Liver (tissue), 9 donors: ENCODE data around the gene FGF12. TPM values are rescaled to one million over a fixed set of nuclear protein-coding genes. Genes with fewer than 3 reads are reported as not detected.

Experiments used
- DNase-seq: peaks from one replicate; pipeline ENCODE4 v3.0.0-alpha.2; 2017; ENCODE audit warnings: low spot score
- H3K27ac ChIP-seq, 2 donors: one replicate each; pipeline ENCODE4 v1.7.0; 2013; ENCODE audit warnings: inconsistent platforms in 2 of 2, low read length in 2 of 2, control low read depth in 1 of 2, low read depth in 1 of 2, mild to moderate bottlenecking in 1 of 2
- H3K27me3 ChIP-seq, 4 donors: one replicate each; pipeline versions ENCODE4 v1.6.1 to v1.7.0; 2013; ENCODE audit warnings: low read length in 3 of 4, inconsistent platforms in 1 of 4, mild to moderate bottlenecking in 1 of 4, moderate library complexity in 1 of 4; ENCODE audit not compliant: control insufficient read depth in 4 of 4, insufficient read depth in 4 of 4
- H3K36me3 ChIP-seq, 4 donors: one replicate each; pipeline versions ENCODE4 v1.6.1 to v1.7.0; 2013; ENCODE audit warnings: low read length in 3 of 4, mild to moderate bottlenecking in 3 of 4, low read depth in 1 of 4, moderate library complexity in 1 of 4; ENCODE audit not compliant: control insufficient read depth in 4 of 4, insufficient read depth in 3 of 4
- H3K4me1 ChIP-seq, 4 donors: one replicate each; pipeline versions ENCODE4 v1.6.1 to v1.7.0; 2013; ENCODE audit warnings: low read length in 3 of 4, mild to moderate bottlenecking in 3 of 4, moderate library complexity in 1 of 4; ENCODE audit not compliant: control insufficient read depth in 4 of 4, insufficient read depth in 4 of 4
- H3K4me3 ChIP-seq, 3 donors: one replicate each; pipeline versions ENCODE4 v1.6.1 to v1.7.0; 2013; ENCODE audit warnings: low read length in 3 of 3, control low read depth in 1 of 3, low read depth in 1 of 3, mild to moderate bottlenecking in 1 of 3
- H3K9ac ChIP-seq, 2 donors: one replicate each; pipeline ENCODE4 v1.7.0; 2013; ENCODE audit warnings: low read length in 2 of 2, mild to moderate bottlenecking in 2 of 2, moderate library complexity in 2 of 2, control low read depth in 1 of 2, low read depth in 1 of 2
- H3K9me3 ChIP-seq, 4 donors: one replicate each; pipeline versions ENCODE4 v1.6.1 to v1.7.0; 2013; ENCODE audit warnings: low read length in 3 of 4; ENCODE audit not compliant: control insufficient read depth in 4 of 4
- EGR1 ChIP-seq, 2 donors: IDR thresholded peaks; 2 replicates each; pipeline ENCODE4 v1.6.1; 2016 to 2018; ENCODE audit warnings: antibody characterized with exemption in 2 of 2, low read depth in 2 of 2
- FOXA1 ChIP-seq: IDR thresholded peaks from 2 replicates; pipeline ENCODE4 v1.6.1; 2016; ENCODE audit warnings: antibody characterized with exemption
- FOXA2 ChIP-seq: IDR thresholded peaks from 2 replicates; pipeline ENCODE4 v1.6.1; 2016; ENCODE audit warnings: antibody characterized with exemption
- GABPA ChIP-seq, 2 donors: IDR thresholded peaks in 1 of 2; conservative IDR thresholded peaks in 1 of 2; 2 replicates each; pipeline ENCODE4 v1.6.1; 2016; ENCODE audit warnings: antibody characterized with exemption in 2 of 2, mild to moderate bottlenecking in 1 of 2, moderate library complexity in 1 of 2
- HNF4A ChIP-seq, 2 donors: conservative IDR thresholded peaks; 2 replicates each; pipeline ENCODE4 v1.6.1; 2016; ENCODE audit warnings: antibody characterized with exemption in 2 of 2, mild to moderate bottlenecking in 2 of 2
- HNF4G ChIP-seq: IDR thresholded peaks from 2 replicates; pipeline ENCODE4 v1.6.1; 2016; ENCODE audit warnings: antibody characterized with exemption
- JUND ChIP-seq, 2 donors: IDR thresholded peaks; 2 replicates each; pipeline ENCODE4 v1.6.1; 2016; ENCODE audit warnings: antibody characterized with exemption in 2 of 2
- NR2F2 ChIP-seq: IDR thresholded peaks from 2 replicates; pipeline ENCODE4 v1.6.1; 2016; ENCODE audit warnings: antibody characterized with exemption
- RAD21 ChIP-seq, 2 donors: IDR thresholded peaks; 2 replicates each; pipeline ENCODE4 v1.6.1; 2016; ENCODE audit warnings: antibody characterized with exemption in 2 of 2, mild to moderate bottlenecking in 2 of 2
- RXRA ChIP-seq, 2 donors: IDR thresholded peaks; 2 replicates each; pipeline ENCODE4 v1.6.1; 2017 to 2018; ENCODE audit warnings: antibody characterized with exemption in 2 of 2, mild to moderate bottlenecking in 1 of 2
- SP1 ChIP-seq: IDR thresholded peaks from 2 replicates; pipeline ENCODE4 v1.6.1; 2018; ENCODE audit warnings: antibody characterized with exemption, mild to moderate bottlenecking
- TAF1 ChIP-seq: conservative IDR thresholded peaks from 2 replicates; pipeline ENCODE4 v1.6.1; 2016; ENCODE audit warnings: antibody characterized with exemption, mild to moderate bottlenecking
- YY1 ChIP-seq: IDR thresholded peaks from 2 replicates; pipeline ENCODE4 v1.6.1; 2016; ENCODE audit warnings: antibody characterized with exemption, mild to moderate bottlenecking
- whole genome bisulfite sequencing: extraction: QIAGEN DNeasy Blood & Tissue Kit; methylation state at CpG from one replicate; pipeline ENCODE4 v1.1.7; 2013; 5-methylcytosine and 5-hydroxymethylcytosine counted together
- polyA plus RNA-seq, 2 donors: library from polyadenylated mRNA; stranded (reverse) in 1 of 2; unstranded in 1 of 2; fragments of 200-250 nt in 1 of 2; fragments of >200 nt in 1 of 2; fragmentation: Nextera tagmentation in 1 of 2; extraction: Ambion mirVana in 1 of 2; gene quantifications; one replicate each; pipeline versions ENCODE4 v1.2.1 to v1.2.3, GENCODE V29; 2013 to 2015
- total RNA-seq, 2 donors: library from RNA; depleted of rRNA; stranded (reverse); fragments of >200 nt; gene quantifications; one replicate each; pipeline ENCODE4 v1.2.3, GENCODE V29; 2014
- TF ChIP-seq, protein P1 (sequence below): IDR thresholded peaks from 2 replicates; pipeline ENCODE4 v1.6.1; 2016; ENCODE audit warnings: antibody characterized with exemption
- TF ChIP-seq, protein P2 (sequence below): fragments of 150-350 bp; IDR thresholded peaks from 2 replicates; pipeline ENCODE4 v1.5.1; 2017; ENCODE audit warnings: improper control_type of control experiment, low read depth, low read length; ENCODE audit not compliant: missing input control
- TF ChIP-seq, protein P3 (sequence below): IDR thresholded peaks from 2 replicates; pipeline ENCODE4 v1.6.1; 2016; ENCODE audit warnings: antibody characterized with exemption
- TF ChIP-seq, protein P4 (sequence below): IDR thresholded peaks from 2 replicates; pipeline ENCODE4 v1.6.1; 2016; ENCODE audit warnings: antibody characterized with exemption, mild to moderate bottlenecking
- TF ChIP-seq, protein P5 (sequence below): IDR thresholded peaks from 2 replicates; pipeline ENCODE4 v1.6.1; 2016; ENCODE audit warnings: antibody characterized with exemption
- donor health status: healthy.
- donor health status: healthy.
- donor health status: healthy.
- donor health status: healthy.
- donor health status: healthy.

Gene FGF12
- total and polyA plus RNA-seq, 4 donors = 0.11 to 0.59 (median 0.19) TPM

DNA sequence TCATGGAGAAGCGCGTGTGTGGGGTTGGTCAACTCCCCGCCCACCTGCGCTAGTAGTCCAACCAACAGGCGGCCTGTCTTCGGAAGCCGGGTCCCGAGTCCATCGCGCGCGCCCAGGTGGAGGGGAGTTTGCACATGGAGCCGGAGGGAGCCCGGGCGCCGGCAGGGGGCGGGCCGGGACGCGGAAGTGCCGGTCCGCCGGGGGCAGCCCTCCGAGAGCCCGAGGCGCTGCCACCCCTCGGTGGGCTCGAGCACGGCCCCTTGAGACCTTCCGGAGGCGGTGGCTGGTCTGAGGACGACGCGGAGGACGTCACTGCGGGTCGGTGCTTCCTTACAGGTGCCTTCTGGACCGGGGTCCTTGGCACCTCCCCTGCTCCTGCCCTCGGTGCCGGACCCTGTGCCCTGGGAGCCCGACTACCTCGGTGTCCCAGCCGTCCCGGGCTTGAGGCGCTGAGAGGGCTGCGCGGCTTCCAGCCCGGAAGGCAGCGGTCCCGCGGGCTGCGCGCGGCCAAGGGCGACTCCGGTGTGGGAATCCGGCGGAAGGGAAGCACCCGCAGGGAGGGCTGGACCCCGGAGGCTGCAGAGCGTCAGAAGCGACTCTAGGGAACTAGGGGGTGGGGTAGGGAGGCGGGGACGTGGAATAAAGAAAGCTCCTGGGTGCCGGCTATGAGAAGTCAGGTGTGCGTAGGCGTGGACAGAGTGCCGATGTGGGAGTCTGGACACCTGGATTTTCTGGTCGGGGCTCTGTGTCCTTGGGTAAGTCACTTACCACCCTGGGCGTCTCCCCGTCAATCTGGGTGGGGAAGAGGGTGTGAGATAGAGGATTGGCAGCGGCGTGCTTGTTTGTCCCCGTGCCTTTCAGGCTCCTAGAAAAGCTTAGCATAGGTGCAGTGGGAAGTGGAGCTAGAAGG lies 212.3 kb downstream of the FGF12 start:
- Histone ChIP-seq H3K36me3 (no peaks in the 10 kb centered on the region), H3K27me3 (peaks cover 0 to 21% (median 15%) of the 10 kb centered on the region in 4 donors), H3K4me1 (peaks cover 9 to 17% (median 13%) of the 10 kb centered on the region in 4 donors), H3K4me3 (peak overlapping the region in 2 of 3 donors; percentile 23 to 37), H3K9me3 (peaks cover 0 to 5% (median 3%) of the 10 kb centered on the region in 4 donors), H3K27ac (no peak overlapping the region), H3K9ac (no peak overlapping the region)
- WGBS = 5% methylated on average over 74 of the region's 74 CpGs
- no peak for DNase-seq
- TF ChIP-seq FOXA2 (no peak), SP1 (no peak), NR2F2 (no peak), EGR1 (IDR thresholded peaks at IDR 0.05; ENCODE audit: low read depth in 2 of 2) (no peak), YY1 (no peak), FOXA1 (no peak), RAD21 (IDR thresholded peaks at IDR 0.05) (no peak), GABPA (IDR thresholded peaks at IDR 0.05 in 1 of 2, conservative IDR thresholded peaks at IDR 0.05 in 1 of 2) (no peak), RXRA (IDR thresholded peaks at IDR 0.05) (no peak), TAF1 (no peak), HNF4A (conservative IDR thresholded peaks at IDR 0.05) (no peak), HNF4G (no peak), JUND (IDR thresholded peaks at IDR 0.05) (no peak)
- TF ChIP-seq, protein P1, sequence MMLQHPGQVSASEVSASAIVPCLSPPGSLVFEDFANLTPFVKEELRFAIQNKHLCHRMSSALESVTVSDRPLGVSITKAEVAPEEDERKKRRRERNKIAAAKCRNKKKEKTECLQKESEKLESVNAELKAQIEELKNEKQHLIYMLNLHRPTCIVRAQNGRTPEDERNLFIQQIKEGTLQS = no peak
- TF ChIP-seq, protein P2, sequence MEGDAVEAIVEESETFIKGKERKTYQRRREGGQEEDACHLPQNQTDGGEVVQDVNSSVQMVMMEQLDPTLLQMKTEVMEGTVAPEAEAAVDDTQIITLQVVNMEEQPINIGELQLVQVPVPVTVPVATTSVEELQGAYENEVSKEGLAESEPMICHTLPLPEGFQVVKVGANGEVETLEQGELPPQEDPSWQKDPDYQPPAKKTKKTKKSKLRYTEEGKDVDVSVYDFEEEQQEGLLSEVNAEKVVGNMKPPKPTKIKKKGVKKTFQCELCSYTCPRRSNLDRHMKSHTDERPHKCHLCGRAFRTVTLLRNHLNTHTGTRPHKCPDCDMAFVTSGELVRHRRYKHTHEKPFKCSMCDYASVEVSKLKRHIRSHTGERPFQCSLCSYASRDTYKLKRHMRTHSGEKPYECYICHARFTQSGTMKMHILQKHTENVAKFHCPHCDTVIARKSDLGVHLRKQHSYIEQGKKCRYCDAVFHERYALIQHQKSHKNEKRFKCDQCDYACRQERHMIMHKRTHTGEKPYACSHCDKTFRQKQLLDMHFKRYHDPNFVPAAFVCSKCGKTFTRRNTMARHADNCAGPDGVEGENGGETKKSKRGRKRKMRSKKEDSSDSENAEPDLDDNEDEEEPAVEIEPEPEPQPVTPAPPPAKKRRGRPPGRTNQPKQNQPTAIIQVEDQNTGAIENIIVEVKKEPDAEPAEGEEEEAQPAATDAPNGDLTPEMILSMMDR = no peak
- TF ChIP-seq, protein P3, sequence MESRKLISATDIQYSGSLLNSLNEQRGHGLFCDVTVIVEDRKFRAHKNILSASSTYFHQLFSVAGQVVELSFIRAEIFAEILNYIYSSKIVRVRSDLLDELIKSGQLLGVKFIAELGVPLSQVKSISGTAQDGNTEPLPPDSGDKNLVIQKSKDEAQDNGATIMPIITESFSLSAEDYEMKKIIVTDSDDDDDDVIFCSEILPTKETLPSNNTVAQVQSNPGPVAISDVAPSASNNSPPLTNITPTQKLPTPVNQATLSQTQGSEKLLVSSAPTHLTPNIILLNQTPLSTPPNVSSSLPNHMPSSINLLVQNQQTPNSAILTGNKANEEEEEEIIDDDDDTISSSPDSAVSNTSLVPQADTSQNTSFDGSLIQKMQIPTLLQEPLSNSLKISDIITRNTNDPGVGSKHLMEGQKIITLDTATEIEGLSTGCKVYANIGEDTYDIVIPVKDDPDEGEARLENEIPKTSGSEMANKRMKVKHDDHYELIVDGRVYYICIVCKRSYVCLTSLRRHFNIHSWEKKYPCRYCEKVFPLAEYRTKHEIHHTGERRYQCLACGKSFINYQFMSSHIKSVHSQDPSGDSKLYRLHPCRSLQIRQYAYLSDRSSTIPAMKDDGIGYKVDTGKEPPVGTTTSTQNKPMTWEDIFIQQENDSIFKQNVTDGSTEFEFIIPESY = no peak
- TF ChIP-seq, protein P4, sequence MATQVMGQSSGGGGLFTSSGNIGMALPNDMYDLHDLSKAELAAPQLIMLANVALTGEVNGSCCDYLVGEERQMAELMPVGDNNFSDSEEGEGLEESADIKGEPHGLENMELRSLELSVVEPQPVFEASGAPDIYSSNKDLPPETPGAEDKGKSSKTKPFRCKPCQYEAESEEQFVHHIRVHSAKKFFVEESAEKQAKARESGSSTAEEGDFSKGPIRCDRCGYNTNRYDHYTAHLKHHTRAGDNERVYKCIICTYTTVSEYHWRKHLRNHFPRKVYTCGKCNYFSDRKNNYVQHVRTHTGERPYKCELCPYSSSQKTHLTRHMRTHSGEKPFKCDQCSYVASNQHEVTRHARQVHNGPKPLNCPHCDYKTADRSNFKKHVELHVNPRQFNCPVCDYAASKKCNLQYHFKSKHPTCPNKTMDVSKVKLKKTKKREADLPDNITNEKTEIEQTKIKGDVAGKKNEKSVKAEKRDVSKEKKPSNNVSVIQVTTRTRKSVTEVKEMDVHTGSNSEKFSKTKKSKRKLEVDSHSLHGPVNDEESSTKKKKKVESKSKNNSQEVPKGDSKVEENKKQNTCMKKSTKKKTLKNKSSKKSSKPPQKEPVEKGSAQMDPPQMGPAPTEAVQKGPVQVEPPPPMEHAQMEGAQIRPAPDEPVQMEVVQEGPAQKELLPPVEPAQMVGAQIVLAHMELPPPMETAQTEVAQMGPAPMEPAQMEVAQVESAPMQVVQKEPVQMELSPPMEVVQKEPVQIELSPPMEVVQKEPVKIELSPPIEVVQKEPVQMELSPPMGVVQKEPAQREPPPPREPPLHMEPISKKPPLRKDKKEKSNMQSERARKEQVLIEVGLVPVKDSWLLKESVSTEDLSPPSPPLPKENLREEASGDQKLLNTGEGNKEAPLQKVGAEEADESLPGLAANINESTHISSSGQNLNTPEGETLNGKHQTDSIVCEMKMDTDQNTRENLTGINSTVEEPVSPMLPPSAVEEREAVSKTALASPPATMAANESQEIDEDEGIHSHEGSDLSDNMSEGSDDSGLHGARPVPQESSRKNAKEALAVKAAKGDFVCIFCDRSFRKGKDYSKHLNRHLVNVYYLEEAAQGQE = no peak
- TF ChIP-seq, protein P5, sequence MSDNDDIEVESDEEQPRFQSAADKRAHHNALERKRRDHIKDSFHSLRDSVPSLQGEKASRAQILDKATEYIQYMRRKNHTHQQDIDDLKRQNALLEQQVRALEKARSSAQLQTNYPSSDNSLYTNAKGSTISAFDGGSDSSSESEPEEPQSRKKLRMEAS = no peak
